Measurements from ENCODE around the gene PAIP1.
"Not testable (repeated sequence)": the region's sequence is repeated elsewhere in the genome, so short reads cannot be mapped to it uniquely, and the experiment has no call there.

Gene PAIP1

GRCh38 chr5:43514816-43515677 is 41.8 kb downstream of the PAIP1 start, which contains the start of gene C5orf34:
Gene C5orf34 (minus strand): TSS chr5:43515148. CDS start chr5:43509339, 5,809 bp downstream.
- peak; percentile 99 for DNase-seq

GRCh38 chr5:43514471-43514815 is 42.4 kb downstream of the PAIP1 start:
- DNase-seq, result no peak

GRCh38 chr5:43514025-43514424 is 42.9 kb downstream of the PAIP1 start:
- DNase-seq, result peak; percentile 17

- DNase-seq, result not testable (repeated sequence)
These were observed 45.8 kb downstream of the PAIP1 start for GRCh38 chr5:43511062-43511461.

GRCh38 chr5:43498581-43498980 is 58.3 kb downstream of the PAIP1 start:
- no peak for DNase-seq

GRCh38 chr5:43497311-43498104 is 59.4 kb downstream of the PAIP1 start:
- no peak for DNase-seq

GRCh38 chr5:43491326-43491725 is 65.6 kb downstream of the PAIP1 start:
- no peak for DNase-seq

- no peak for DNase-seq
These were observed 70.5 kb downstream of the PAIP1 start for GRCh38 chr5:43486353-43486752.

- no peak for DNase-seq
These were observed 71.5 kb downstream of the PAIP1 start for GRCh38 chr5:43485406-43485805.

GRCh38 chr5:43484106-43484849 is 72.6 kb downstream of the PAIP1 start:
- peak; percentile 92 for DNase-seq

- DNase-seq, result peak; percentile 97
These were observed 73.4 kb downstream of the PAIP1 start, which contains the start of gene TMEM267 for GRCh38 chr5:43483298-43484105. Gene TMEM267 (minus strand): TSS chr5:43483865. CDS start chr5:43453969, 29,896 bp downstream.

GRCh38 chr5:43482490-43483297 is 74.2 kb downstream of the PAIP1 start:
- DNase-seq, result peak; percentile 51
